Measurements from ENCODE around the gene NCOA5. TPM values are rescaled to one million over a fixed set of nuclear protein-coding genes. Genes with fewer than 3 reads are reported as not detected.

The NCOA5 gene
- total and polyA plus RNA-seq, 8 donors: 8.4 to 19.6 (median 12.0) TPM

- H3K4me3 ChIP-seq: peak overlapping the region; percentile 33 to 57 (median 45)
- ATAC-seq: peak; percentile 50 to 75 (median 69)
- no peak for TF ChIP-seq CTCF (IDR thresholded peaks at IDR 0.05)
- no peak for FAIRE-seq
- H3K27me3 ChIP-seq: no peaks in the 10 kb centered on the region
- no peaks in the 10 kb centered on the region for H3K9me3 ChIP-seq
- peak in 5 of 6 donors; percentile 24 to 62 (median 35) for DNase-seq
- intact Hi-C loops (cut with DNase I): no loop called here
- H3K4me1 ChIP-seq: peaks cover 0 to 15% (median 4%) of the 10 kb centered on the region in 3 donors
- peak overlapping the region; percentile 1 to 81 (median 54) for H3K27ac ChIP-seq
- H3K36me3 ChIP-seq: peaks cover 0 to 9% (median 0%) of the 10 kb centered on the region in 3 donors
- WGBS, 2 donors: 29 to 42% methylated on average over 15 of the region's 15 CpGs
Observed at GRCh38 chr20:46118481-46119020, 28.8 kb upstream of the NCOA5 start.

GRCh38 chr20:46117704-46118467 lies 28.1 kb upstream of the NCOA5 start, which contains the start of gene CD40:
Gene CD40 (plus strand): TSS chr20:46118314. CDS start chr20:46118344, 30 bp downstream.
- Histone ChIP-seq H3K4me3 (peak within 1 kb of the TSS; percentile 33 to 57 (median 45)), H3K9me3 (no peaks in the 10 kb centered on the region), H3K4me1 (peaks cover 0 to 15% (median 4%) of the 10 kb centered on the region in 3 donors), H3K36me3 (peaks cover 0 to 2% (median 0%) of the 10 kb centered on the region in 3 donors), H3K27me3 (no peaks in the 10 kb centered on the region), H3K27ac (peak within 1 kb of the TSS; percentile 1 to 81 (median 54))
- FAIRE-seq: no peak
- no peak for TF ChIP-seq CTCF (IDR thresholded peaks at IDR 0.05)
- peak; percentile 85 to 96 (median 92) for DNase-seq
- intact Hi-C loops (cut with DNase I): no loop called here
- 3 to 12% methylated on average over 37 to 40 of the region's 40 CpGs for WGBS, 2 donors
- ATAC-seq: peak; percentile 99

GRCh38 chr20:46114449-46114848 lies 24.7 kb upstream of the NCOA5 start:
- no peak for FAIRE-seq

GRCh38 chr20:46113113-46113470 lies 23.3 kb upstream of the NCOA5 start:
- H3K4me1 ChIP-seq: peaks cover 0 to 7% (median 4%) of the 10 kb centered on the region in 3 donors
- ATAC-seq (no peak), FAIRE-seq (no peak), DNase-seq (no peak)
- no peak overlapping the region for H3K27ac ChIP-seq
- no peak for TF ChIP-seq CTCF (IDR thresholded peaks at IDR 0.05)
- H3K9me3 ChIP-seq: no peaks in the 10 kb centered on the region
- intact Hi-C loops (cut with DNase I): no loop called here
- H3K27me3 ChIP-seq: peaks cover 0 to 6% (median 0%) of the 10 kb centered on the region in 4 donors
- no peaks in the 10 kb centered on the region for H3K36me3 ChIP-seq
- 46 to 48% methylated on average over 3 of the region's 3 CpGs for WGBS, 2 donors
- H3K4me3 ChIP-seq: no peak overlapping the region

More at GRCh38 chr20:46114449-46114848, 24.7 kb upstream of the NCOA5 start:
- 78 to 87% methylated on average over 2 of the region's 2 CpGs for WGBS, 2 donors
- no peaks in the 10 kb centered on the region for H3K36me3 ChIP-seq
- DNase-seq: no peak
- ATAC-seq: no peak
- no peak overlapping the region for H3K4me3 ChIP-seq
- intact Hi-C loops (cut with DNase I): no loop called here
- peaks cover 0 to 6% (median 0%) of the 10 kb centered on the region in 4 donors for H3K27me3 ChIP-seq
- no peaks in the 10 kb centered on the region for H3K9me3 ChIP-seq
- TF ChIP-seq CTCF (IDR thresholded peaks at IDR 0.05): no peak
- peaks cover 0 to 14% (median 4%) of the 10 kb centered on the region in 3 donors for H3K4me1 ChIP-seq
- H3K27ac ChIP-seq: no peak overlapping the region

All from pancreas (tissue), 10 donors.